A549 (cell line): ENCODE data around the gene WSCD1. TPM values are rescaled to one million over a fixed set of nuclear protein-coding genes. Genes with fewer than 3 reads are reported as not detected.

Source experiments
- ATAC-seq, 2 experiments: fragments of 200-7000 bp in 1 of 2; fragments of >200 bp in 1 of 2; cut with Nextera tagmentation in 1 of 2; cut with Tn5 transposase in 1 of 2; 3 replicates each; pipeline versions ENCODE4 v1.8.0 to v1.9.1; 2018 to 2020; ENCODE audit warnings: mild to moderate bottlenecking in 1 of 2, moderate library complexity in 1 of 2
- CTCF ChIA-PET: fragments of 300-600 bp; sonication (Branson Sonifier 250); formaldehyde crosslinking; extraction: SDS; loops from one replicate; lab custom pipeline; 2021; ENCODE audit warnings: antibody characterized with exemption, inconsistent platforms; lab: Yijun Ruan, JAX
- POLR2A ChIA-PET: fragments of 350-600 bp; formaldehyde crosslinking; extraction: SDS; loops from one replicate; lab custom pipeline; 2021; ENCODE audit warnings: antibody characterized with exemption, inconsistent platforms; lab: Yijun Ruan, JAX
- DNase-seq, 2 experiments: peaks; one replicate each; pipeline versions ENCODE4 v3.0.0 to v3.0.0-alpha.2; 2011 to 2016; ENCODE audit warnings: low read depth in 1 of 2, low spot score in 1 of 2
- FAIRE-seq: peaks from 2 replicates; lab custom pipeline; 2011; peaks lifted over from hg19 to GRCh38; lab: Jason Lieb, UNC
- H3K27ac ChIP-seq, 2 experiments: fragments of >200 bp; sonication (Bioruptor Twin); formaldehyde crosslinking; 3 replicates each; pipeline ENCODE4 v1.5.1; 2016 to 2017
- H3K4me1 ChIP-seq: fragments of >200 bp; sonication (Bioruptor Twin); formaldehyde crosslinking; 3 replicates; pipeline ENCODE4 v1.6.1; 2016
- H3K4me2 ChIP-seq: fragments of >200 bp; sonication (Bioruptor Twin); formaldehyde crosslinking; 3 replicates; pipeline ENCODE4 v1.6.1; 2016
- H3K4me3 ChIP-seq: fragments of >200 bp; sonication (Bioruptor Twin); formaldehyde crosslinking; 3 replicates; pipeline ENCODE4 v1.5.1; 2016
- H3K9me3 ChIP-seq: fragments of >200 bp; sonication (Bioruptor Twin); formaldehyde crosslinking; 3 replicates; pipeline ENCODE4 v1.6.1; 2016
- BHLHE40 ChIP-seq: IDR thresholded peaks from 2 replicates; pipeline ENCODE4 v1.6.1; 2012; ENCODE audit warnings: low read depth, low read length, inconsistent platforms
- EHMT2 ChIP-seq: fragments of 200-600 bp; sonication (generic); IDR thresholded peaks from 2 replicates; pipeline ENCODE4 v1.6.1; 2016; ENCODE audit warnings: antibody characterized with exemption, low read depth, mild to moderate bottlenecking, moderate library complexity
- FOSB ChIP-seq: fragments of 250-450 bp; sonication (Bioruptor Pico); IDR thresholded peaks from 2 replicates; pipeline ENCODE4 v1.5.0; 2020; ENCODE audit warnings: mild to moderate bottlenecking, moderate library complexity
- FOSL2 ChIP-seq, 2 experiments: fragments of 450-650 bp in 1 of 2; fragments of >200 bp in 1 of 2; sonication (Bioruptor Twin) in 1 of 2; formaldehyde crosslinking; IDR thresholded peaks; 2 replicates each; pipeline versions ENCODE4 v1.5.0 to v1.6.1; 2016 to 2020; ENCODE audit warnings: mild to moderate bottlenecking in 1 of 2, moderate library complexity in 1 of 2
- FOXS1 ChIP-seq: fragments of 250-450 bp; sonication (Bioruptor Pico); IDR thresholded peaks from 2 replicates; pipeline ENCODE4 v1.5.0; 2020; ENCODE audit warnings: mild to moderate bottlenecking, moderate library complexity
- HEYL ChIP-seq: fragments of 250-450 bp; sonication (Bioruptor Pico); IDR thresholded peaks from 2 replicates; pipeline ENCODE4 v1.8.0; 2021; ENCODE audit warnings: mild to moderate bottlenecking, moderate library complexity
- HOXB13 ChIP-seq: fragments of 250-450 bp; sonication (Bioruptor Pico); IDR thresholded peaks from 2 replicates; pipeline ENCODE4 v1.5.0; 2020; ENCODE audit warnings: low read depth, mild to moderate bottlenecking, moderate library complexity
- HOXB5 ChIP-seq: fragments of 250-450 bp; sonication (Bioruptor Pico); IDR thresholded peaks from 2 replicates; pipeline ENCODE4 v1.5.0; 2020; ENCODE audit warnings: mild to moderate bottlenecking, moderate library complexity
- JUNB ChIP-seq: fragments of >200 bp; sonication (Bioruptor Twin); formaldehyde crosslinking; IDR thresholded peaks from 2 replicates; pipeline ENCODE4 v1.6.1; 2016
- KDM1A ChIP-seq: fragments of 200-600 bp; sonication (generic); IDR thresholded peaks from 2 replicates; pipeline ENCODE4 v1.6.1; 2016; ENCODE audit warnings: low read depth, mild to moderate bottlenecking
- MAFK ChIP-seq: fragments of 450-650 bp; IDR thresholded peaks from 2 replicates; pipeline ENCODE4 v1.6.1; 2014; ENCODE audit not compliant: partially characterized antibody
- MAX ChIP-seq: IDR thresholded peaks from 2 replicates; pipeline ENCODE4 v1.6.1; 2012
- MAZ ChIP-seq: fragments of 150-350 bp; IDR thresholded peaks from 2 replicates; pipeline ENCODE4 v1.6.1; 2014; ENCODE audit warnings: antibody characterized with exemption, low read depth, low read length, borderline replicate concordance
- MYC ChIP-seq: IDR thresholded peaks from 2 replicates; pipeline ENCODE4 v1.6.1; 2012; ENCODE audit warnings: mild to moderate bottlenecking, inconsistent platforms, low read length, improper control_type of control experiment, borderline replicate concordance
- NR3C1 ChIP-seq: fragments of >200 bp; sonication (Bioruptor Twin); formaldehyde crosslinking; IDR thresholded peaks from 3 replicates; pipeline ENCODE4 v1.6.1; 2017
- PBX3 ChIP-seq: IDR thresholded peaks from 2 replicates; pipeline ENCODE4 v1.6.1; 2012
- PHF8 ChIP-seq: fragments of 200-600 bp; sonication (generic); IDR thresholded peaks from 2 replicates; pipeline ENCODE4 v1.6.1; 2016; ENCODE audit warnings: low read depth, mild to moderate bottlenecking, antibody characterized with exemption, moderate library complexity, borderline replicate concordance
- RNF2 ChIP-seq: fragments of 200-600 bp; sonication (generic); IDR thresholded peaks from 2 replicates; pipeline ENCODE4 v1.6.1; 2016; ENCODE audit warnings: low read depth, mild to moderate bottlenecking, antibody characterized with exemption, moderate library complexity, borderline replicate concordance
- ZFP36 ChIP-seq: fragments of 450-650 bp; IDR thresholded peaks from 2 replicates; pipeline ENCODE4 v1.6.1; 2014; ENCODE audit warnings: borderline replicate concordance; ENCODE audit not compliant: partially characterized antibody
- ZNF302 ChIP-seq: fragments of 250-450 bp; sonication (Bioruptor Pico); IDR thresholded peaks from 2 replicates; pipeline ENCODE4 v1.9.0; 2021; ENCODE audit warnings: inconsistent platforms, mild to moderate bottlenecking, moderate library complexity
- ZSCAN20 ChIP-seq: fragments of 250-450 bp; sonication (Bioruptor Pico); IDR thresholded peaks from 2 replicates; pipeline ENCODE4 v1.8.0; 2022; ENCODE audit warnings: mild to moderate bottlenecking, moderate library complexity
- WGBS: methylation state at CpG from one replicate; pipeline ENCODE4 v1.1.6; 2017; ENCODE audit errors: missing lambda C conversion rate; 5-methylcytosine and 5-hydroxymethylcytosine counted together
- polyA plus RNA-seq, 4 experiments: library from polyadenylated mRNA; depleted of rRNA in 3 of 4; stranded (reverse); fragments of >200 nt; fragmentation: RNase III in 1 of 4; extraction: RNeasy Plus Mini Kit Qiagen cat#74134 plus additional on column Dnase treatment in 1 of 4; gene quantifications; 2 replicates in 3 of 4; 3 replicates in 1 of 4; pipeline ENCODE4 v1.2.3, GENCODE V29; 2011 to 2017
- TF ChIP-seq, protein P1 (sequence below): fragments of 250-450 bp; sonication (Bioruptor Pico); IDR thresholded peaks from 2 replicates; pipeline ENCODE4 v1.5.0; 2020; ENCODE audit warnings: low read depth, mild to moderate bottlenecking, moderate library complexity
- TF ChIP-seq, protein P2 (sequence below): fragments of 150-350 bp; IDR thresholded peaks from 2 replicates; pipeline ENCODE4 v1.6.1; 2014; ENCODE audit warnings: low read depth, mild to moderate bottlenecking, low read length
- TF ChIP-seq, protein P3 (sequence below): fragments of >200 bp; sonication (Bioruptor Twin); formaldehyde crosslinking; IDR thresholded peaks from 3 replicates; pipeline ENCODE4 v1.6.1; 2016

Gene WSCD1
- polyA plus RNA-seq, 2 of the 4 experiments (the other 2 are of a cell fraction): 1.6 TPM

- Histone ChIP-seq H3K4me3 (no peak overlapping the region), H3K4me1 (no peaks in the 10 kb centered on the region), H3K4me2 (no peak overlapping the region), H3K27ac (no peak overlapping the region), H3K9me3 (no peaks in the 10 kb centered on the region)
- CTCF ChIA-PET: interaction anchor here (0.8 to 1.3 kb wide), 2 partner anchors 86 to 433 kb away, joined by 3 read pairs; no protein-coding TSS in a partner anchor
- ATAC-seq: no peak
- no peak for DNase-seq
- FAIRE-seq: no peak
- POLR2A ChIA-PET: no interaction called here
- WGBS: 5% methylated on average over 6 of the region's 6 CpGs
- TF ChIP-seq FOSB (CRISPR knock-in tag): no peak
- TF ChIP-seq HOXB5 (CRISPR knock-in tag): no peak
- no peak for TF ChIP-seq MYC
- TF ChIP-seq, protein P1, sequence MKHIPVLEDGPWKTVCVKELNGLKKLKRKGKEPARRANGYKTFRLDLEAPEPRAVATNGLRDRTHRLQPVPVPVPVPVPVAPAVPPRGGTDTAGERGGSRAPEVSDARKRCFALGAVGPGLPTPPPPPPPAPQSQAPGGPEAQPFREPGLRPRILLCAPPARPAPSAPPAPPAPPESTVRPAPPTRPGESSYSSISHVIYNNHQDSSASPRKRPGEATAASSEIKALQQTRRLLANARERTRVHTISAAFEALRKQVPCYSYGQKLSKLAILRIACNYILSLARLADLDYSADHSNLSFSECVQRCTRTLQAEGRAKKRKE: no peak
- no peak for TF ChIP-seq NR3C1
- TF ChIP-seq, protein P2, sequence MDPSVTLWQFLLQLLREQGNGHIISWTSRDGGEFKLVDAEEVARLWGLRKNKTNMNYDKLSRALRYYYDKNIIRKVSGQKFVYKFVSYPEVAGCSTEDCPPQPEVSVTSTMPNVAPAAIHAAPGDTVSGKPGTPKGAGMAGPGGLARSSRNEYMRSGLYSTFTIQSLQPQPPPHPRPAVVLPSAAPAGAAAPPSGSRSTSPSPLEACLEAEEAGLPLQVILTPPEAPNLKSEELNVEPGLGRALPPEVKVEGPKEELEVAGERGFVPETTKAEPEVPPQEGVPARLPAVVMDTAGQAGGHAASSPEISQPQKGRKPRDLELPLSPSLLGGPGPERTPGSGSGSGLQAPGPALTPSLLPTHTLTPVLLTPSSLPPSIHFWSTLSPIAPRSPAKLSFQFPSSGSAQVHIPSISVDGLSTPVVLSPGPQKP: no peak
- TF ChIP-seq MAFK: no peak
- no peak for TF ChIP-seq PHF8
- no peak for TF ChIP-seq BHLHE40
- TF ChIP-seq ZNF302: no peak
- TF ChIP-seq JUNB: no peak
- no peak for TF ChIP-seq PBX3
- no peak for TF ChIP-seq HOXB13 (CRISPR knock-in tag)
- no peak for TF ChIP-seq FOSL2 (IDR thresholded peaks at IDR 0.05)
- no peak for TF ChIP-seq FOSL2 (CRISPR knock-in tag; IDR thresholded peaks at IDR 0.05)
- TF ChIP-seq RNF2: no peak
- no peak for TF ChIP-seq KDM1A
- no peak for TF ChIP-seq ZFP36
- no peak for TF ChIP-seq FOXS1 (CRISPR knock-in tag)
- no peak for TF ChIP-seq HEYL (CRISPR knock-in tag)
These were observed 45.6 kb upstream of the WSCD1 start for GRCh38 chr17:6024576-6024975.

DNA sequence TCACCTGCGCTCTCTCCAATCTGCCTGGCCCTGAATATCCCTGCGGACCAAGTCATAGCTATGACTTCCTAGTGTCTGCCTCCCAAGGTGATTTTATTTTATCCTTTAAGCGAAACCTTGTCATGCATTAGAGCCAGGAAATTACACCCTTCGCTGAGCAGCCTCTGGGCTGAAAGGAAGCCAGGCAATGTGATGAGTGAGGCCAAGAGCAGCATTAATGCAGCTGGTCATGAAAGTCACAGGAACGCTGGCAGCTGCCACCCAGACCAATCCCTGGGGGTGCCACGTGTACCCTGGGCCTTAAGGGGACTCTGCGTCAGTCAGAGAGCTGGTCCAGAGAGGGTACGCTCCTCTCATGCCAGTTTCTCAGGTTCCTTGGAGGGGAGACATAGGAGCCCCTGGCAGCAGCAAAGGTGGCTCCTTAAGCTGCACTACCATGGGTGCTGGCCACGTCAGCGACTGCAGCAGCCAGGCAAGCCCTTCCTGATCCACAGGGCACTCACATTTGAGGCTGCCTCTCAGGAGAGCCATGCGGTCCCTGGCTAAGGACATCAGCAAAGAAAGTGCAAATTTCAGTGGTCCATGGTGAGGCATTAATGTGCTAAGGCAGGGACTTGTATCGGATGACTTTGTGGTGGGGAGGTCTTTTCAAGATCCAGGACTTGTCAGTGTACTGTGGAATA lies 42.7 kb upstream of the WSCD1 start:
- DNase-seq (no peak), ATAC-seq (no peak; a peak in 1 of 6 replicates), FAIRE-seq (no peak)
- no peaks in the 10 kb centered on the region for H3K9me3 ChIP-seq
- no peak overlapping the region for H3K27ac ChIP-seq
- ChIA-PET POLR2A (no interaction called here), CTCF (interaction anchor here (1.3 to 2.2 kb wide), 3 partner anchors 8 to 187 kb away, joined by 3 to 8 read pairs (median 4); no protein-coding TSS in a partner anchor)
- WGBS: 27% methylated on average over 11 of the region's 12 CpGs
- no peaks in the 10 kb centered on the region for H3K4me1 ChIP-seq
- no peak overlapping the region for H3K4me3 ChIP-seq
- TF ChIP-seq MAZ (no peak), ZSCAN20 (no peak), HOXB13 (CRISPR knock-in tag) (no peak), ZNF302 (no peak), EHMT2 (no peak), PBX3 (no peak), MAX (no peak)
- TF ChIP-seq, protein P3, sequence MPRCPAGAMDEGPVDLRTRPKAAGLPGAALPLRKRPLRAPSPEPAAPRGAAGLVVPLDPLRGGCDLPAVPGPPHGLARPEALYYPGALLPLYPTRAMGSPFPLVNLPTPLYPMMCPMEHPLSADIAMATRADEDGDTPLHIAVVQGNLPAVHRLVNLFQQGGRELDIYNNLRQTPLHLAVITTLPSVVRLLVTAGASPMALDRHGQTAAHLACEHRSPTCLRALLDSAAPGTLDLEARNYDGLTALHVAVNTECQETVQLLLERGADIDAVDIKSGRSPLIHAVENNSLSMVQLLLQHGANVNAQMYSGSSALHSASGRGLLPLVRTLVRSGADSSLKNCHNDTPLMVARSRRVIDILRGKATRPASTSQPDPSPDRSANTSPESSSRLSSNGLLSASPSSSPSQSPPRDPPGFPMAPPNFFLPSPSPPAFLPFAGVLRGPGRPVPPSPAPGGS: no peak
- H3K4me2 ChIP-seq: no peak overlapping the region
